B cell (primary cell): Measurements from ENCODE around the gene TM9SF4. TPM values are rescaled to one million over a fixed set of nuclear protein-coding genes. Genes with fewer than 3 reads are reported as not detected.
"Not testable (repeated sequence)": the region's sequence is repeated elsewhere in the genome, so short reads cannot be mapped to it uniquely, and the experiment has no call there.

Source experiments
- ATAC-seq: fragments of 200-7000 bp; cut with Tn5 transposase; one replicate; pipeline ENCODE4 v1.10.0; 2021; ENCODE audit warnings: low read depth, mild to moderate bottlenecking, moderate number of reproducible peaks, moderate library complexity
- CTCF ChIA-PET: fragments of 350-600 bp; sonication (Branson Sonifier 250); formaldehyde crosslinking; loops from one replicate; lab custom pipeline; 2021; ENCODE audit warnings: antibody characterized with exemption, inconsistent platforms; lab: Charles Lee
- POLR2A ChIA-PET: fragments of 350-600 bp; sonication (Branson Sonifier 250); formaldehyde crosslinking; loops from one replicate; lab custom pipeline; 2021; ENCODE audit warnings: antibody characterized with exemption; lab: Charles Lee
- DNase-seq: peaks from one replicate; pipeline ENCODE4 v3.0.0; 2013
- H2AFZ ChIP-seq: 2 replicates; pipeline ENCODE4 v1.6.1; 2012; ENCODE audit warnings: mild to moderate bottlenecking, low read depth, low read length; ENCODE audit not compliant: insufficient read depth, poor library complexity, severe bottlenecking
- H3K27ac ChIP-seq, 2 donors: 1 replicate in 1 of 2; 2 replicates in 1 of 2; pipeline ENCODE4 v1.5.1; 2012 to 2013; ENCODE audit warnings: low read length in 2 of 2, mild to moderate bottlenecking in 2 of 2, moderate library complexity in 1 of 2
- H3K27me3 ChIP-seq, 4 experiments: fragments of 200-600 bp in 1 of 4; sonication (generic) in 1 of 4; replicated peaks in 1 of 4; 1 replicate in 2 of 4; 2 replicates in 2 of 4; pipeline versions ENCODE4 v1.6.1 to v1.7.0; 2013 to 2016; ENCODE audit warnings: low read length in 3 of 4, mild to moderate bottlenecking in 2 of 4, mixed read lengths in 1 of 4, moderate library complexity in 1 of 4; ENCODE audit not compliant: insufficient read depth in 4 of 4, control insufficient read depth in 3 of 4; ENCODE audit errors: control extremely low read depth in 1 of 4
- H3K36me3 ChIP-seq, 2 experiments: replicated peaks in 1 of 2; 1 replicate in 1 of 2; 2 replicates in 1 of 2; pipeline versions ENCODE4 v1.6.1 to v1.7.1; 2013; ENCODE audit warnings: low read length in 1 of 2; ENCODE audit not compliant: insufficient read depth in 2 of 2, control insufficient read depth in 1 of 2; ENCODE audit errors: control extremely low read depth in 1 of 2, extremely low read depth in 1 of 2
- H3K4me1 ChIP-seq, 2 donors: fragments of 200-600 bp in 1 of 2; sonication (generic) in 1 of 2; 1 replicate in 1 of 2; 2 replicates in 1 of 2; pipeline versions ENCODE4 v1.5.1 to v1.6.1; 2013 to 2017; ENCODE audit warnings: low read length in 2 of 2; ENCODE audit not compliant: control insufficient read depth in 2 of 2, insufficient read depth in 2 of 2
- H3K4me2 ChIP-seq: replicated peaks from 2 replicates; pipeline ENCODE3; 2012; ENCODE audit warnings: mild to moderate bottlenecking, low read depth, low read length; ENCODE audit not compliant: poor library complexity, severe bottlenecking
- H3K4me3 ChIP-seq, 5 experiments: fragments of 200-600 bp in 1 of 5; sonication (generic) in 1 of 5; 1 replicate in 3 of 5; 2 replicates in 2 of 5; pipeline versions ENCODE4 v1.5.1 to v1.7.0; 2011 to 2016; ENCODE audit warnings: low read length in 4 of 5, mild to moderate bottlenecking in 4 of 5, low read depth in 2 of 5, control low read depth in 1 of 5, moderate library complexity in 1 of 5; ENCODE audit not compliant: insufficient read depth in 1 of 5; ENCODE audit errors: control extremely low read depth in 1 of 5, extremely low read depth in 1 of 5
- H3K79me2 ChIP-seq: fragments of 200-600 bp; sonication (generic); one replicate; pipeline ENCODE4 v1.6.0; 2016; ENCODE audit warnings: low read length; ENCODE audit not compliant: control insufficient read depth, insufficient read depth
- H3K9ac ChIP-seq: fragments of 200-600 bp; sonication (generic); 2 replicates; pipeline ENCODE4 v1.6.1; 2017; ENCODE audit warnings: mild to moderate bottlenecking, low read length, moderate library complexity
- H3K9me3 ChIP-seq, 3 donors: one replicate each; pipeline versions ENCODE4 v1.6.1 to v1.7.1; 2013; ENCODE audit warnings: low read length in 2 of 3; ENCODE audit not compliant: control insufficient read depth in 2 of 3, insufficient read depth in 1 of 3; ENCODE audit errors: control extremely low read depth in 1 of 3
- H4K20me1 ChIP-seq: 2 replicates; pipeline ENCODE4 v1.6.0; 2012; ENCODE audit warnings: mild to moderate bottlenecking, low read length; ENCODE audit not compliant: insufficient read depth, control insufficient read depth, poor library complexity, severe bottlenecking
- H3K27ac Mint-ChIP-seq: one replicate; pipeline ENCODE4 v1.8.0; 2021; ENCODE audit warnings: mixed read lengths
- H3K27me3 Mint-ChIP-seq: one replicate; pipeline ENCODE4 v1.8.0; 2021; ENCODE audit warnings: mixed read lengths
- H3K4me1 Mint-ChIP-seq: one replicate; pipeline ENCODE4 v1.8.0; 2021; ENCODE audit warnings: mixed read lengths
- H3K4me3 Mint-ChIP-seq: one replicate; pipeline ENCODE4 v1.8.0; 2021; ENCODE audit warnings: mixed read lengths
- H3K9me3 Mint-ChIP-seq: one replicate; pipeline ENCODE4 v1.8.0; 2022; ENCODE audit warnings: mixed read lengths; ENCODE audit not compliant: insufficient read depth
- CTCF ChIP-seq: fragments of 200-600 bp; IDR thresholded peaks from one replicate; pipeline ENCODE4 v1.8.0; 2022; ENCODE audit warnings: antibody characterized with exemption, mild to moderate bottlenecking
- EZH2 ChIP-seq: IDR thresholded peaks from 2 replicates; pipeline ENCODE4 v1.6.1; 2012; ENCODE audit warnings: borderline replicate concordance, low read depth, mild to moderate bottlenecking, moderate library complexity, low read length; ENCODE audit not compliant: insufficient read depth, poor library complexity, severe bottlenecking
- WGBS: methylation state at CpG from one replicate; pipeline ENCODE4 v1.1.5; 2013; ENCODE audit warnings: missing lambda C conversion rate; ENCODE audit not compliant: insufficient coverage; 5-methylcytosine and 5-hydroxymethylcytosine counted together
- intact Hi-C: fragments of 100-400 bp; cut with micrococcal nuclease; formaldehyde crosslinking; loops from one replicate; pipeline ENCODE4 v1.10.0; 2022
- polyA plus RNA-seq: library from polyadenylated mRNA; depleted of rRNA; stranded (reverse); fragments of >200 nt; gene quantifications from 2 replicates; pipeline ENCODE4 v1.2.3, GENCODE V29; 2012
- total RNA-seq, 2 donors: library from RNA; stranded (reverse); fragments of 120-200 nt in 1 of 2; gene quantifications; 1 replicate in 1 of 2; 2 replicates in 1 of 2; pipeline versions ENCODE4 v1.2.3 to v1.2.4, GENCODE V29; 2013 to 2022

The TM9SF4 gene
- total and polyA plus RNA-seq, 2 donors (not counting 1 experiment from before 2014, with no cell fraction given) = 23.5 to 53.8 TPM

GRCh38 chr20:32197136-32197535 lies 87.6 kb downstream of the TM9SF4 start:
- H3K27me3 Mint-ChIP-seq, H3K4me1 Mint-ChIP-seq, H3K4me3 Mint-ChIP-seq, CTCF ChIA-PET, H3K9me3 ChIP-seq, H2AFZ ChIP-seq, H3K27ac Mint-ChIP-seq, H3K4me2 ChIP-seq, H3K9ac ChIP-seq, H3K9me3 Mint-ChIP-seq, H3K27me3 ChIP-seq, H3K27ac ChIP-seq, intact Hi-C loops, ATAC-seq, H3K4me1 ChIP-seq, H3K4me3 ChIP-seq, DNase-seq: not testable (repeated sequence)
- Histone ChIP-seq H3K79me2 (peaks cover 22% of the 10 kb centered on the region), H3K36me3 (peaks cover 6 to 62% of the 10 kb centered on the region in 2 experiments), H4K20me1 (peaks cover 45% of the 10 kb centered on the region)
- POLR2A ChIA-PET = interaction anchor here (0.6 kb wide), 1 partner anchor 156 kb away, joined by 4 read pairs; no protein-coding TSS in a partner anchor
- 98% methylated on average over 17 of the region's 20 CpGs for WGBS

- Mint-ChIP-seq H3K9me3 (no peaks in the 10 kb centered on the region), H3K4me3 (no peak overlapping the region), H3K27ac (no peak overlapping the region), H3K4me1 (peaks cover 11% of the 10 kb centered on the region), H3K27me3 (no peaks in the 10 kb centered on the region)
- Histone ChIP-seq H3K27me3 (no peaks in the 10 kb centered on the region), H3K4me3 (no peak overlapping the region), H3K79me2 (peaks cover 40% of the 10 kb centered on the region), H3K9ac (no peak overlapping the region), H3K36me3 (peaks cover 6 to 64% of the 10 kb centered on the region in 2 experiments), H3K27ac (no peak overlapping the region), H3K9me3 (no peaks in the 10 kb centered on the region), H2AFZ (no peak overlapping the region), H4K20me1 (peaks cover 59% of the 10 kb centered on the region), H3K4me1 (no peaks in the 10 kb centered on the region), H3K4me2 (no peak overlapping the region)
- no peak for TF ChIP-seq EZH2
- TF ChIP-seq CTCF = no peak
- ChIA-PET POLR2A (interaction anchor here (0.6 kb wide), 1 partner anchor 620 kb away, joined by 5 read pairs; no protein-coding TSS in a partner anchor), CTCF (no interaction called here)
- DNase-seq = no peak
- WGBS = 71% methylated on average over 1 of the region's 4 CpGs
- intact Hi-C loops = no loop called here
- ATAC-seq = no peak
Observed at GRCh38 chr20:32199006-32199405, 89.5 kb downstream of the TM9SF4 start.
